Left hindlimb (tissue), 1 donor: ENCODE results near the gene RABGAP1L.

Experiments used
- DNase-seq: peaks from one replicate; pipeline ENCODE4 v3.0.0-alpha.2; 2018

RABGAP1L gene

GRCh38 chr1:174953285-174954072, 794.2 kb downstream of the RABGAP1L start:
- no peak for DNase-seq

- DNase-seq: no peak
Observed at GRCh38 chr1:174954073-174954460, 794.7 kb downstream of the RABGAP1L start.

GRCh38 chr1:174954671-174955669, 795.6 kb downstream of the RABGAP1L start:
- DNase-seq: no peak

GRCh38 chr1:174956086-174956485, 796.8 kb downstream of the RABGAP1L start:
- DNase-seq: no peak

- DNase-seq: no peak
Observed at GRCh38 chr1:174956976-174957375, 797.7 kb downstream of the RABGAP1L start.

GRCh38 chr1:174957829-174958228, 798.5 kb downstream of the RABGAP1L start:
- DNase-seq: no peak

GRCh38 chr1:174958396-174958795, 799.1 kb downstream of the RABGAP1L start:
- DNase-seq: no peak

GRCh38 chr1:174960362-174960761, 801.0 kb downstream of the RABGAP1L start:
- no peak for DNase-seq

- DNase-seq: no peak
Observed at GRCh38 chr1:174963529-174964125, 804.3 kb downstream of the RABGAP1L start.

- no peak for DNase-seq
Observed at GRCh38 chr1:174964261-174964971, 805.1 kb downstream of the RABGAP1L start.

- DNase-seq: no peak
Observed at GRCh38 chr1:174964972-174965361, 805.6 kb downstream of the RABGAP1L start.

GRCh38 chr1:174965362-174966007, 806.2 kb downstream of the RABGAP1L start:
- DNase-seq: no peak

GRCh38 chr1:174966008-174966572, 806.8 kb downstream of the RABGAP1L start:
- DNase-seq: no peak

- no peak for DNase-seq
Observed at GRCh38 chr1:174967845-174968705, 808.8 kb downstream of the RABGAP1L start.

- no peak for DNase-seq
Observed at GRCh38 chr1:174968750-174969244, 809.5 kb downstream of the RABGAP1L start.

- no peak for DNase-seq
Observed at GRCh38 chr1:174969977-174970376, 810.7 kb downstream of the RABGAP1L start.

- DNase-seq: no peak
Observed at GRCh38 chr1:174971466-174971865, 812.1 kb downstream of the RABGAP1L start.

- no peak for DNase-seq
Observed at GRCh38 chr1:174971902-174972301, 812.6 kb downstream of the RABGAP1L start.

GRCh38 chr1:174974711-174975119, 815.4 kb downstream of the RABGAP1L start:
- DNase-seq: no peak

GRCh38 chr1:174975764-174976163, 816.4 kb downstream of the RABGAP1L start:
- no peak for DNase-seq
